Spleen (tissue), 11 donors: ENCODE data around the gene SAMD14. TPM values are rescaled to one million over a fixed set of nuclear protein-coding genes. Genes with fewer than 3 reads are reported as not detected.
A peak's percentile ranks its signal among the peaks of the same experiment; 100 is the strongest.

Experiments
- DNase-seq: peaks from one replicate; pipeline ENCODE4 v3.0.0-alpha.2; 2020
- H3K27ac ChIP-seq, 8 donors: fragments of 200-600 bp; sonication (generic) in 7 of 8; 1 replicate in 4 of 8; 2 replicates in 4 of 8; pipeline versions ENCODE4 v1.5.0 to v1.8.0; 2016 to 2021; ENCODE audit warnings: inconsistent platforms in 4 of 8, mild to moderate bottlenecking in 4 of 8, moderate library complexity in 1 of 8
- H3K27me3 ChIP-seq, 7 donors: fragments of 200-600 bp; sonication (generic) in 6 of 7; replicated peaks in 1 of 7; 1 replicate in 4 of 7; 2 replicates in 3 of 7; pipeline versions ENCODE4 v1.5.0 to v1.8.0; 2016 to 2021; ENCODE audit warnings: inconsistent platforms in 3 of 7, mild to moderate bottlenecking in 1 of 7
- H3K36me3 ChIP-seq, 6 donors: fragments of 200-600 bp; sonication (generic) in 5 of 6; 1 replicate in 4 of 6; 2 replicates in 2 of 6; pipeline versions ENCODE4 v1.5.0 to v1.8.0; 2016 to 2021; ENCODE audit warnings: inconsistent platforms in 2 of 6
- H3K4me1 ChIP-seq, 6 donors: fragments of 200-600 bp; sonication (generic) in 5 of 6; 1 replicate in 3 of 6; 2 replicates in 3 of 6; pipeline versions ENCODE4 v1.5.0 to v1.8.0; 2016 to 2021; ENCODE audit warnings: inconsistent platforms in 3 of 6
- H3K4me3 ChIP-seq, 8 donors: fragments of 200-600 bp; sonication (generic) in 7 of 8; 1 replicate in 4 of 8; 2 replicates in 4 of 8; pipeline versions ENCODE4 v1.5.0 to v1.8.0; 2016 to 2021; ENCODE audit warnings: inconsistent platforms in 4 of 8, mild to moderate bottlenecking in 4 of 8, moderate library complexity in 2 of 8
- H3K9me3 ChIP-seq, 8 donors: fragments of 200-600 bp; sonication (generic) in 7 of 8; 1 replicate in 4 of 8; 2 replicates in 4 of 8; pipeline versions ENCODE4 v1.5.0 to v1.8.0; 2016 to 2021; ENCODE audit warnings: inconsistent platforms in 4 of 8
- CTCF ChIP-seq, 11 experiments: fragments of 200-600 bp in 7 of 11; fragments of 450-650 bp in 4 of 11; sonication (generic) in 4 of 11; IDR thresholded peaks in 8 of 11; conservative IDR thresholded peaks in 3 of 11; 1 replicate in 7 of 11; 2 replicates in 4 of 11; pipeline versions ENCODE4 v1.4.0 to v1.8.0; 2016 to 2021; ENCODE audit warnings: antibody characterized with exemption in 11 of 11, inconsistent platforms in 4 of 11, mild to moderate bottlenecking in 1 of 11
- POLR2A ChIP-seq, 3 donors: fragments of 450-650 bp; IDR thresholded peaks; one replicate each; pipeline ENCODE4 v1.5.1; 2017; ENCODE audit warnings: antibody characterized with exemption in 3 of 3, mild to moderate bottlenecking in 1 of 3
- POLR2AphosphoS5 ChIP-seq, 3 donors: sonication (generic); formaldehyde crosslinking; IDR thresholded peaks; one replicate each; pipeline ENCODE4 v1.5.1; 2017; ENCODE audit warnings: antibody characterized with exemption in 3 of 3
- WGBS, 5 donors: extraction: QIAGEN DNeasy Blood & Tissue Kit in 3 of 5; methylation state at CpG; one replicate each; pipeline versions ENCODE4 v1.1.5 to v1.1.7; 2013 to 2018; 5-methylcytosine and 5-hydroxymethylcytosine counted together
- intact Hi-C: fragments of 100-400 bp; cut with DNase I; formaldehyde crosslinking; loops from one replicate; pipeline ENCODE4 v1.15.0; 2023; ENCODE audit warnings: low total_unique reads
- polyA plus RNA-seq, 3 donors: library from polyadenylated mRNA; stranded (reverse); fragments of 200-250 nt; gene quantifications; one replicate each; pipeline ENCODE4 v1.2.1, GENCODE V29; 2013
- total RNA-seq, 7 donors: library from RNA; depleted of rRNA in 3 of 7; stranded (reverse); fragments of >200 nt in 3 of 7; fragmentation: NEBNext Ultra II Directional in 4 of 7; extraction: Animal tissue kit (Norgen Biotek cat#: 25700) in 4 of 7; gene quantifications; one replicate each; pipeline versions ENCODE4 v1.1.0 to v1.2.1, GENCODE V29; 2016 to 2021
- donor health status: healthy with polysubstance abuse.
- donor health status: DM: no; HTN: no; CAD: no; lungs with moderate emphysema.
- donor health status: DM: no; HTN: no; CAD: no.
- donor health status: Bipolar disorder and iron deficiency.
- donor health status: healthy.
- donor health status: DM: no; HTN: no; CAD: no.
- donor health status: DM: yes; HTN: yes; CAD: no.

SAMD14 gene
- total and polyA plus RNA-seq, 10 donors, result 1.1 to 7.5 (median 2.1) TPM

DNA sequence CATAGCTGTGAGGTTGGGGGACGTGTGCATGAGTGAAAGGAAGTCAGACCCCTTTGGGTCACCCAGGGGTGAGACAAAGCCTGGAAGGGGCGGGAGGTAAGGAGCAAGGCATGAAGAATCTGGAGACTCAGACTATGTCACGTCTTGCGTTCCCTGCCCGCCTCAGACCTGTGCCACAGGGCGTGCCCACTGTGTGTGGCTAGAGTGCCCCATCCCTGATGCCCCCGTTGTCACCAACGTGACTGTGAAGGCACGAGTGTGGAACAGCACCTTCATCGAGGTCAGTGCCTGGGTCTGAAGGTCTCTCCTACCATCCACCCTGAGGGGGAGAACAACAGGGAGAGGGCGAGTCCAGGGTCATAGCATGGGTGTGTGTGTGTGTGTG is 49.9 kb downstream of the SAMD14 start:
- H3K27me3 ChIP-seq, result no peaks in the 10 kb centered on the region
- H3K36me3 ChIP-seq, result peaks cover 0 to 74% (median 18%) of the 10 kb centered on the region in 6 donors
- H3K9me3 ChIP-seq, result no peaks in the 10 kb centered on the region
- WGBS, 5 donors, result 80 to 89% (median 83%) methylated on average over 4 to 11 of the region's 11 CpGs
- intact Hi-C loops, result no loop called here
- no peaks in the 10 kb centered on the region for H3K4me1 ChIP-seq
- H3K4me3 ChIP-seq, result no peak overlapping the region
- peak; percentile 66 for DNase-seq
- H3K27ac ChIP-seq, result peak overlapping the region in 2 of 8 donors; percentile 8 to 18
- TF ChIP-seq CTCF (IDR thresholded peaks at IDR 0.05 in 8 of 11, conservative IDR thresholded peaks at IDR 0.05 in 3 of 11) (no peak), POLR2AphosphoS5 (IDR thresholded peaks at IDR 0.05) (no peak), POLR2A (IDR thresholded peaks at IDR 0.05) (no peak)

DNA sequence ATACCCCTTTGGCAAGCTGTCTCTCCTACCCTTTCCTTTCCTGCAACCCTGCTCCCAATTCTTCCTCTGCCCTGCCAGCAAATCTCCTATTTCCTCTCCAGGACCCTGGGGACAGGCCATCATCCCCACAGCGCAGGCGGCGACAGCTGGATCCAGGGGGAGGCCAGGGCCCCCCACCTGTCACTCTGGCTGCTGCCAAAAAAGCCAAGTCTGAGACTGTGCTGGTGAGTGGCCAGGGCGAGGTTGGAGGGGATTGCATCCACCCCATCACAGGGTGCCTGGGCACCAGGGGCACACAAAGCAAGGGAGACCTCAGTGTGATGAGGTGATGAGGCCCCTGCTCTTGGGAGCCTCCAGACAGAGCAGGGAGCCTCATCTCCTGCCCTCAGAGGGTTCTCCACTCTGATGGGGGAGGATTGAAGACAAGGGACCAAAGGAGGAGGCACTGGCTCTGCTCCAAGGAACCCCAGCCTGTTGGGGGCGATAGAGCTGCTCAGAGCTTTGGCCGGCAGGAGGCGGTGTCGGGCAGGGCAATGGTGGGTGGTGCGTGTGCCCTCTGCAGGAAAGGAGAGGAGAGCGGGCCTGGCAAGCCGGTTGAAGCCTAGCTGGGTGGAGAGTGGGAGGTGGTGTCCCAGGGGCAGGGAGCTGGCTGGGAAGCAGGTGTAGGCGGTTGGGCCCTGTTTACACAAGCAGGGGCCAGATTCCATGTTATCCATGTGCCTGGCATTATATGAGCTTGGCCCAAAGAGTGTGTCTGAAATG is 50.4 kb downstream of the SAMD14 start:
- H3K4me3 ChIP-seq, result no peak overlapping the region
- peaks cover 0 to 80% (median 21%) of the 10 kb centered on the region in 6 donors for H3K36me3 ChIP-seq
- TF ChIP-seq POLR2A (IDR thresholded peaks at IDR 0.05), result no peak
- peak in 1 of 3 donors; percentile 31 for TF ChIP-seq POLR2AphosphoS5 (IDR thresholded peaks at IDR 0.05)
- peak in 8 of 11 experiments; percentile 8 to 40 (median 26) for TF ChIP-seq CTCF (IDR thresholded peaks at IDR 0.05 in 8 of 11, conservative IDR thresholded peaks at IDR 0.05 in 3 of 11)
- 78 to 86% (median 83%) methylated on average over 11 to 12 of the region's 12 CpGs for WGBS, 5 donors
- no peaks in the 10 kb centered on the region for H3K4me1 ChIP-seq
- peak overlapping the region in 2 of 8 donors; percentile 5 to 18 for H3K27ac ChIP-seq
- no peaks in the 10 kb centered on the region for H3K9me3 ChIP-seq
- H3K27me3 ChIP-seq, result no peaks in the 10 kb centered on the region
- intact Hi-C loops, result no loop called here
- peak; percentile 69 for DNase-seq

DNA sequence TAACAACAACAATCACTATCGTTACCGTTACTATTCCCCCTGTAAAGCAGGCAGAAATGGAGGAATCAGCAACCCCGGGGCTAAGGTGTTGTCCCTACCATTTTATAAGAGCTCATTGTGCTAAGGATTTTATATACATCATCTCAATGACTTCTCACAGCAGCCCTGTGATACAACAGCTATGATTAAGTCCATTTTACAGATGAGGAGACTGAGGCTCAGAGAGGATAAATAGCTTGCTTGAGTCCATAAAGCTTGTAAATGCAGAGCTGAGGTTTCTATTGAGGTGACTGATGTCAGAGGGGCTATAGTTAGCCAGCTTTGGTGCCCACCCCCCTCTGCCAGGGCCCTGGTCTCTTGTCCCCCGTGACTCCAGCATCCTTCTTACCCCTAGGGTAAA is 51.5 kb downstream of the SAMD14 start:
- WGBS, 5 donors, result 92 to 98% (median 95%) methylated on average over 4 of the region's 4 CpGs
- intact Hi-C loops, result no loop called here
- no peak for DNase-seq
- TF ChIP-seq POLR2AphosphoS5 (IDR thresholded peaks at IDR 0.05) (no peak), CTCF (IDR thresholded peaks at IDR 0.05 in 8 of 11, conservative IDR thresholded peaks at IDR 0.05 in 3 of 11) (no peak), POLR2A (IDR thresholded peaks at IDR 0.05) (no peak)
- Histone ChIP-seq H3K9me3 (no peaks in the 10 kb centered on the region), H3K27me3 (no peaks in the 10 kb centered on the region), H3K36me3 (peaks cover 0 to 91% (median 25%) of the 10 kb centered on the region in 6 donors), H3K27ac (no peak overlapping the region), H3K4me1 (no peaks in the 10 kb centered on the region), H3K4me3 (no peak overlapping the region)

- 63 to 83% (median 70%) methylated on average over 34 to 39 of the region's 39 CpGs for WGBS, 5 donors
- TF ChIP-seq CTCF (IDR thresholded peaks at IDR 0.05 in 8 of 11, conservative IDR thresholded peaks at IDR 0.05 in 3 of 11) (no peak), POLR2AphosphoS5 (IDR thresholded peaks at IDR 0.05) (no peak), POLR2A (IDR thresholded peaks at IDR 0.05) (no peak)
- intact Hi-C loops, result no loop called here
- no peaks in the 10 kb centered on the region for H3K4me1 ChIP-seq
- H3K27me3 ChIP-seq, result no peaks in the 10 kb centered on the region
- no peak overlapping the region for H3K4me3 ChIP-seq
- no peak overlapping the region for H3K27ac ChIP-seq
- peaks cover 0 to 2% (median 0%) of the 10 kb centered on the region in 8 donors for H3K9me3 ChIP-seq
- H3K36me3 ChIP-seq, result peaks cover 0 to 100% (median 28%) of the 10 kb centered on the region in 6 donors
- DNase-seq, result peak; percentile 58
These were observed 53.2 kb downstream of the SAMD14 start for GRCh38 chr17:50076591-50077235.
